Right renal cortex interstitium (tissue), 3 donors: Measurements from ENCODE around the gene GID8. TPM values are rescaled to one million over a fixed set of nuclear protein-coding genes. Genes with fewer than 3 reads are reported as not detected.
"Not testable (repeated sequence)": the region's sequence is repeated elsewhere in the genome, so short reads cannot be mapped to it uniquely, and the experiment has no call there.

Experiments used
- DNase-seq, 3 donors: peaks; one replicate each; pipeline ENCODE4 v3.0.0-alpha.2; 2013; ENCODE audit warnings: low read depth in 3 of 3, low spot score in 2 of 3
- polyA plus RNA-seq, 3 donors: library from polyadenylated mRNA; unstranded; fragments of 120-200 nt; gene quantifications; one replicate each; pipeline ENCODE4 v1.2.1, GENCODE V29; 2013; ENCODE audit not compliant: insufficient read length in 3 of 3

GID8 gene
- polyA plus RNA-seq, 3 donors: 48.9 to 54.1 (median 52.0) TPM

DNA sequence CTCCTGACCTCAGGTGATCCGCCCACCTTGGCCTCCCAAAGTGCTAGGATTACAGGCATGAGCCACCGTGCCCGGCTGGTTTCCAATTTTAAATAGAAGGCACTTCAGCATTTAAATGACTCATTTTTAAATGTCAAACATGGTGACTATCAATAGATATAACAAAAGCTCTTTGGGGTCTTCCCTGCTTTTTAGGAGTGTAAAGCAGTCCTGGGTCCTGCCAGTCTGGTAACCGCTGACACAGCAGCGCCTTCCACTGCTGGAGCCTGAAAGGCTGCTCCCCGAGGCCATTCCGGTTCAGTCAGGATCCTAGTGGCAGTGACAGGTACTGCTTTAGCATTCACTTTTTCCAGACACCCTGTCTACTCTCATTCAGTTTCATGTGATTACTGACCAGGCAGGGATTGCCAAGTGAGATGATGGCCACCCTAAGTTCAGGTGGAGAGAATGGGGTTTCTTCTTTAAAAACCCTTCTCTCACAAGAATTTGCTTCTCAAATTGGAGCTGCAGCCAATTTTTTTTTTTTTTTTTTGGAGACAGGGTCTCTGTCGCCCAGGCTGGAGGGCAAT lies 16.7 kb upstream of the GID8 start:
- no peak for DNase-seq

DNA sequence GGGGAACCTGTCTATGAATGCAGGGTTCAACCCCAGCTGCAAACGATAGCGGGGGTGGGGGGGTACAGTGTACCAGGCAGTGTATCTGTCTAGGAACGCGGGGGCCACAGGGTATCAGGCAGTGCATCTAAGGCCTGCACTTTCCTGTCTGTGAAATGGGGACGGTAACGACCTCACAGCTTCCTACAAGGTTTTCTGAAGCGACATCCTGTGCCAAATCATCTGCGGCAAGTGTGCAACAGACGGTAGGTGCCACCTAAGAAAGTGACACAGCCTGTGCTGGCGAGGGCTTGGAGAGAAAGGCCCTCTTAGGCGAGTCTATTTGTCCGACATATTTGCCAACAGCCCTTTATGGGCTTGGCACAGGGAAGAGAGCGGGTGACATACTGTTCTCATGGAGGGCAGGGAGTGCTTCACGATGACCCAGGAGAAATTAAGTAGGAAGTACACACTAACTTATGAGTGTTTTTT lies 15.5 kb upstream of the GID8 start:
- no peak for DNase-seq

DNA sequence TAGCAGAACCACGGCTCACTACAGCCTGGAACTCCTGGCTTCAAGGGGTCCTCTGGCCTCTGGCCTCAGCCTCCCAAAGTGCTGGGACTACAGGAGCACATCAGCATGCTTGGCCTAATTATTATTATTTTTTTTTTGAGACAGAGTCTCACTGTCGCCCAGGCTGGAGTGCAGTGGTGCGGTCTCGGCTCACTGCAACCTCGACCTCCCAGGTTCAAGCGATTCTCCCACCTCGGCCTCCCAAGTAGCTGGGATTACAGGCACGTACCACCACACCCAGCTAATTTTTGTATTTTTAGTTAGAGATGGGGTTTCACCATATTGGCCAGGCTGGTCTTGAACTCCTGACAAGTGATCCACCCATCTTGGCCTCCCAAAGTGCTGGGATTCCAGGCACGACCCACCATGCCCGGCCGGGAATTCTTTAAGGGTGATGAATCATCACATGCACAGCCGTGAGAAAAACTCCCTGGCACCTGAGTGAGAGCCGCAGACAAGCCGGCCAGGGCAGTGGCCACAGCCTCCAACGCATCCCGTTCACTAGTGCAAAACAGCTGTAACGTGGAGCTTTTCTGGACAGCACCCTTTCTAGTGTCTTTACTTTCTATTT lies 14.8 kb upstream of the GID8 start:
- DNase-seq: not testable (repeated sequence)

DNA sequence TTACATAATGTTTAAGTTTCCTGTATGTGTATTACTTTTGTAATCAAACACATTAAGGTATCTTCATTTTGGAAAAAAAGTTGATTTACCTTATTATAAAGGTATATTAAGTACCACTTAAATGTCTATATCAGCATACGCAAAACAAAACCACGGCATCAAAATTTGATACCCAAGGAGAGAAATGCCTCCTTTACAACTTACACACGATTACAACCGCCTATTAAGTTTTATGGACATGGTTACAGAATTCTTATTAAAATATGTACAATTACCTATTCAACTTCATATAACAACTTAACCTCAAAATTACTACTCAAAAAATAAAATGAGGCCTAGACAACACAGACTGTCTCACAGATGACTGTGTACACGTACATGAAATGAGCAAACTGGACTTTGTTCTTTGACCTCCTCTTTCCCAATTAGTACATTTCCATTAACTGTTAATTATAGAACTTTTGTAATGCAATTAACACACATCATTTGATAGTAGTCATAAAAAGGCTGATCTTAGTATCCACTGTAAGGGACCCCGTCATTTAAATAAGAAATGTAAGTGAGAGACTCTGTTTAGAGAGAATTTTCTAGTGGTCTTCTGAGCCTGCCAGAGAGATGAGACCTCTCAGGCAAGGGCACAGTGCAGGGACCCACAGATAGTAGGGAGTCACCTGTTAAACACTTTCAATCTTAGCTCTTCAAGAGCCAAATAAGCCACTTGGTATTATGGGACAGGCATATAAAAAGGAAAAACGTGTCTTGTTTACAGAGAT lies 14.1 kb upstream of the GID8 start:
- no peak for DNase-seq

DNA sequence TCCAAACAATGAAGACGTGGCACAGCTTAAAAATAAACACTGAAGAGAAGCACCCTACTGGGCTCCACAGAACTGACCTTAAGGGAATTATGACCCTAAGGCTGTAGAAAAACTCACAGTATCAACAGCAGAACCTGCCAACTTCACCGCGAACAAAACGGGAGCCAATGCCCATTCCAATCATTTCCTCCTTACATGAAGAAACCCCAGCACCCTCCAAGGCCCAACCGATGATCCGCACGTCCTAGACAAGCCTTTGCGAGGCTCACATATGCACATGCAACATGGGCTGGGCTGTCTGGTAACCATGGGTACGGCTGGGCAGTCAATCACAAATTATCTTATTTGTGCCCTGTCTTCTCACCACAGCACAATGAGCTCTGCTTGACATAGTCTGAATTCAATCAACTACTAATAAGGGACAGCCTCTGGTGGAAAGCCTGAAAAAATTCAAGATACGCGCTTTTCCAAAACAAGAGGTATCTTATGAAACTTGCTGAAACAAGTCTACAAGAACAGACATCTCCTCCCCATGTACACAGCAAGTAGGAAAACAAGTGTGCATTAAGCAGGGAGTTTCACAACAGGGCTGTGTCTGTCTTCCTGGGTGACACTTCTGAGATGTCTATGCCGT lies 13.4 kb upstream of the GID8 start:
- no peak for DNase-seq

DNA sequence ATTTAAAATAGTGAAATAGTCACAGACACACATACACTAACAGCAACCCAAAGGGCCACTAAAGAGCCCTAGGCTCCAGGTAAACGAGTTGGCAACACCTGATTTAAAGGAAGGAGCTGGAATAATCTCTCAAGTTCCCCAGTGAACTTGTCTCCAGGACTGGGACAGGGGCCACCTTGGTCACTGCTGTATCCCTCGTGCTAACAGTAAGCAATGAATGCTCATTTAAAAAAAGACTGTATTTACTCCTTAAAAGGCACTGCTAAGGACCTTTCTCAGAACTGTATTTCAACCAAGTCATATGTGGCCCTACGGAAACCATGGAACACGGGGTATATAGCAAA lies 12.9 kb upstream of the GID8 start:
- no peak for DNase-seq

DNA sequence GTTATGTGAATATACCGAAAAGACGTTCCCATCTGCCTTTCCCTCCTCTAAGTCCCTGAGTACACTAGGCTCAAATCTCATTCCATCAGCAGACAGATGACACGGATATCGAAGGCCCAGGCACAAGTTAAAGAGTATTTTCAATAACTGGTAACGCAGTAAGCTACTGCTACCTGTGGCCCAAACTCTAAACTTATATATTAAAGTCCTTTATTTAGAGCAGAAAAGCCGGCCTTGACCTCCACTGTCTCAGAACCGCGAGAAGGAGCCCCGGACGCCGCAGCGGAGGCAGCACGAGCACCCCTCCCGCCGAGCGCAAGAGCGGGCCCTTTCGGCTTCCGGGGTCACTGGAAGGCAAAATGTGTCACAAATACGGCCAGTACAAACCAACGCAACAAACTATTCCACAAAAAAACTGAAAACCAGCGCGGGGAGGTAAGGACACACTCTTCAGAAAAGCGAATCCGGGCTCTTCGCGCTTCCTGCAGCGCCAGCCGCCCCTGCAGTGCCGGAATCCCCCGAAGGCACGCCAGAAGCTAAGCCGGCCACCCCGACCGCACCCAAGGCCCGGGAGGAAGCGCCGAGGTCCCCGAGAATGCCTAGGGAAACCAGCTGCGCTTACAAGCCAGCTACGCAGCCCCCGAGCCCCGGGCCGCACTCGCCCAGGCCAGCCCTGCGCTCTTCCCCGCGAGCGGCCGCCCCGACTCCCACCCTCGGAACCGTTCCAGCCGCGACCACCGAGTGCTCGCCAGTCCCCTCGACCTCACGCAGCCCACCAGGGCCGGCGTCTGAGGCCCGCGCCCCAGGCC lies 12.3 kb upstream of the GID8 start:
- no peak for DNase-seq

DNA sequence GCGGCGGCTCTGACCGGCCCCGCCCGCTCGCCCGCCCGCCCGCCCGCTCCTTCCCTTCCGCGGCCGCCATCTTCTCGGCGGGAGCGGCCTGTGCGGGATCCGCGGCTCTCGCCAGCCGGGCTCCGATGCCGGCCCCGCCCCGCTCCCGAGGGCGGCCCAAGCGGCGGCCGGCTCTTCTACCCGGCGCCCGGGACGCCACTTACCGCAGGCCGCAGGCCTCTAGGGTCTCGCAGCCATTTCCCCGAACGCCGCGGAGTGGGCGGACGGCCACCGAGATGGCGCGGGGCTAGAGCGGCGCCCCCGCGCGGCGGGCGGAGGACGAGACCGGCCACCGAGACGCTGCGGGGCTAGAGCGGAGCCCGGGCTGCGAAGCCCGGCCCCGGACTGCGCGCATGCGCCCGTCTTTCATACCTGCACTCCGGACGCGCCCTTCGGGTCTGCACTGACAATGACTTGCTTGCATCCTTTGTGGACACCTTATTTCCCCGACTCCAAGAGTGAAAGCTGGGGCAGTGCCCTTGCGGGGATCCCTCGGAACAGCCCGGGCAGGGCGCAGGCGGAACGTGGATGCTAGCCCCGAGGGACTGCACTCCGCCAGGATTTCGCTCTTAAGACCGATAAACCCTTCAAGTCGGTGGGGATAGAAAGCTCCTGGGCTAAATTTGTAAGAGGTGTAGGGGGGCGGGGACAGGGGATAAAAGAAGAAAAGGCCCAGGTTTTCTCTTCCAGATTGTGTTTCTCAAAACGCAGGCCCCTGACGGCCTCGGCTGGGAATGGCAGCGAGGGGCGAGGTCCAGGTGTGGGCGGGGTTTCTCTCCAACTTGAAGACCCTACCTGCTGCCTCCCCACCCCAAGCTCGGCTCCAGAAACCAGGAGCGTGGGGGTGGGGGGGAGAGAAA lies 11.5 kb upstream of the GID8 start, which contains the start of gene DIDO1:
TSS of gene DIDO1 (minus strand) at position 277 of the 899 bp plus-strand sequence.
- peak in 1 of 3 donors; percentile 64 for DNase-seq

DNA sequence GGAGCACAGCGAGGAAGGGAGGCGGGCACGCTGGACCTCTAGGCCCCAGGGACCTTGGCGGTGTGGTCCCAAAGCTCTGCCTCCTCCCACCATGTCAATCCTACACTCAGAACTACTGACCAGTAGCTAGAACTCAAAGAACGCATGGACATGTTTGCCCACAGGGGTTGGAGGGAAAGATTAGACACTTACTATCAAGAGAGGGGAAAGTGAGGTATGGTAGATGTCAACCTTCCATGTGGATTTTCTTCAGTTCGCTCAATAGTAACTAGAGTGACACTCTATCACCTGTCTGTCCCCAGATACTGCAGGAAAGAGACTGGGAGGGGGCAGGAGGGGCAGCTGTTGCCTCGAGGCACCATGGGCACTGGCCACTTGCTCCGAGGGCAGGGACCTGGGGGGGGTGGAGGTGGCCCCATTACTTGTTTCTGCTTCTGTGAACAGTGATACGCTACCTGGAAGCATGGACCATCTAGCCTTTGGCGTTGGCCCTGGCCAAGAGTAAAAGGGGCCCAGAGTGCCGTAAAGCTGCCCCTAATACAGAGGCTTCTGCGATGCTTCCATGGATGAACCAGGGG lies 10.7 kb upstream of the GID8 start:
- no peak for DNase-seq

DNA sequence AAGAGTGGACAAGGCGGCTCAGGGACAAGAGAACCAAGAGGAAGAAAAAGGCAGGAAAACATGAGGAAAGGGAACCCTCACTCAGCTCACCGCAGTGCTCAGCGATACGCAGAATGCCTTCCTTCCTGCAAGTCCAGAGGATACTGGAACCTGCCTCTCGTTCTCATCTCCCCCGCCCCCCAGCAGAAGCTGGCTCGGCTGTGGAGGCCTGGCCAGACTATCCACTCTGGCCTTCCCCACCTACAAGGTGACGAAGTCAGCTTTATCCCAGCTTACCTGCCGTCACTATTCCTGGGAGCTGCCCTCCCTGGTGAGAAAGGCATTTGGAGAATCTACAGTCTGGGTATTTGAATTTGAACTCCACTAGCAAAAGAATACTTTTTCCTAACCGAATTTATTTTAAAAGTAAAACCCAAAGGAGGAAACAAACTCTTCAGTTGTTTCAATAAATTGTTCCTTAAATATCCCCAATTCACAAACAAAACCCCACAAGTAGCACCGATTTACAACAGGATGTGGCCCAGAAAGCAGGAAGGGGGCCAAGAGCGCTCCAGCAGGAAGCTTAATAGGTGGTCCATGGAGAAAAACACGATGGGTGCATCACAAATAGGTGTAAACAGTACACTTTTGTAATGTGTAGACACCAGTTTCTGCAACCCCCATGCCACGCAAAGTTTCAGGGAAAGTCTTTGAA lies 9.6 kb upstream of the GID8 start:
- no peak for DNase-seq

DNA sequence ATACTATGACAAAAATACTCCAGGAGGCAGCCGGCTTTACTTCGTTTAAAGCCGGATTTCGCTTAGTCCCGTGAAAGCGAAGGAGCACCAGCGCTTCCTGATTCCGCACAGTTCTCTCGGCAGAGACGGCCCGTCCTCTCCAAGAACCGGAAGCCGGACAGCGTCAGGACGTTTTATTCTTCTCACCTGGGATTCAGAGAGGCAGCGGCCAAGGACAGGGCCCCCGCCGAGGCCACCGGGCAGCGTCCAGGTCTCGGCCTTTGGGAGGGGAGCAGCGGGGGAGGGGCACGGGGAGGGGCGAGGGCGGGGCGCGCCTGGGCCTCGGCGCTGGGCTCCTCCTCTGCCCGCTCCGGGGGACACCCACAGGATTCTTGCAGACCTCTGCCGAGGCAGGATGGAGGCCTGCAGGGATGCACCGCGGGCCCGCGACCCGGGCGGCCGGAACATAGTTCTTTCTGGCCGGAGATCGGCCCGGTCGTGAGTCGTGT lies 8.9 kb upstream of the GID8 start:
- no peak for DNase-seq

DNA sequence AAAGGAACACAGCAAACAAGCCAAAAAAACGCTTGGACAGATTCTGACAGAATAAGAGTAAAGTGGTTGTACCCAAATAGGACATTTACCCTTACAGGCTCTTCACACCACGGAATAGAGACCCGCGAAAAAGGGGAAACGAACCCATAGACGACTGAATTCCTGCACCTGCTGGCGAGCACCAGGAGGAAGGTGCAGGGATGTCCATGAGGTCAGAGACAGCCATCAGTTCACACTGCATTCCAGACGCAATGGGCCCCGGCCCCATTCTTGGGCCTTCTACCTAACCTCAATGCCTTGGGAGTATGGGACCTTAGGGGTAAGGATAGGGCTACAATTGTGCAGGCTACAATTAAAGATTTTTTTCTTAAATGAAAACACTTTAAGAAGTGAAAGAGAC lies 6.5 kb upstream of the GID8 start:
- no peak for DNase-seq

DNA sequence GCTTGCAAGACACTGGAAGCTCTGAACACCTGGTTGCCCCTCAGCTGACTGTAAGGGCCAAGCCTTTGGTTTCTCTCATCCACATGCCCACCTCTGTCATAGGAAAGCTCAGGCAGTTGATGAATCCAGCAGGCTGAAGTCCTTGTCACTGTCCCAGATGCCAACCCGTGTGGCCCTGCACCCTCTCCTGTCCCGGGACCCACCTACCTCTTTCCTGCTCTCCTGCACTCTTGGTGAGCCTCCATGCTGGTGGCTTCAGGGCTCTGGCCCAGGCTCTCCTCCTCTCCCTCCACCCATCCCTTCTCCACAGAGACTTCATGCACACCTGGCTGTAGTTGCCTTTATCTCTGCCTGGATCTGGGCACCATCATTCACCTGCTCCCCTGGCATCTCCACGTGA lies 4.0 kb upstream of the GID8 start:
- DNase-seq: no peak

DNA sequence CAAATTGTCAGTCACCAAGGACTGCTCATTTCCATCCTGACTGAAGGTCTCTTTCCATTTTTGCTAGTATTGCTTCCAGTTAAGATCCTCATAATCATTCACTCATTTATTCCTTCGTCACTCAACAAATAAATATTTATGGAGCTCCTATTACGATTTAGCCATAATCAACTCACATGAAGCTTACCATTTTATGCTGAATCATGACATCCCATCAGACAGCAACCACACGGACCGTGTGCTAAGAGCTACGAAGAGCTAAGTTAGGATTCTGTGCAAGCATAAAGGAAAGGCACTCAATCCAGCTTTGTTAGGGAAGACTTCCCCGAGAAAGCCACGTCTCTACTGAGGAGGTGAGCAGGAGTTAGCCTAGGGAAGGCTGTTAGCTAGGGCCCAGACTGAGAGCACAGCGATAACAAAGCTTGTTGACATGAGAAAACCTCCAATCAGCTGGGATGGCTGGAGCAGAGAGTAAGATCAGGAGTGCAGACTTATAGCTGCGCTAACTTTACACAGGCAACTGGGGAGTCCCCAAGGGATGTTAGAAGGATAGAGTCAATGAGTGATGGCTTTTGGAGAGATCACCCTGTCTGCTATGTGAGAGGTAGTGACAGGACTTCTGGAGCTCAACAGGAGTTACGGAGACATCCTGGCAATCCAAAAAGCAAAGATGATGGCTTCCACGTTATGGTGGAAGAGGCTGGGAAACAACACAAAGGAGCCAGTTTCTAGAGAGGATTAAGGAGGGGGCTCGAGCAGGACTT lies 2.6 kb upstream of the GID8 start:
- DNase-seq: no peak

DNA sequence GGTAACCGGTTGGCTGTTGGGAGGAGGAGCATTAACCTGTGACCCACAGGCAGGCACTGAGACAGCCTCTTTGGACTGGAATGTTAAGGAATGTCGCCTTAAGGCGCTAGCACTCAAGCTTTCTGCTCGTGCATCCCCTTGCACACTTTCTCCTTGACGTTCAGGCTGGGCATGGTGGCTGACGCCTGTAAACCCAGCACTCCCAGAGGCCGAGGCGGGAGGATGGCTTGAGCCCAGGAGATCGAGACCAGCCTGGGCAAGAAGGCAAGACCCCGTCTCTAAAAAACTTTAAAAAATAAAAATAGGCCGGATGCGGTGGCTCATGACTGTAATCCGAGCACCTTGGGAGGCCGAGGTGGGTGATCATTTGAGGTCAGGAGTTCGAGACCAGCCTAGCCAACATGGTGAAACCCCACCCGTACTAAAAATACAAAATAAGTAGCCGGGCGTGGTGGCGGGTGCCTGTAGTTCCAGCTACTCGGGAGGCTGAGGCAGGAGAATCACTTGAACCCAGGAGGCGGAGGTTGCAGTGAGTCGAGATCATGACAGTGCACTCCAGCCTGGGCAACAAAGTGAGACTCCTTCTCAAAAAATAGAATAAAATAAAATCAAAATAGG lies 1.9 kb upstream of the GID8 start:
- no peak for DNase-seq

DNA sequence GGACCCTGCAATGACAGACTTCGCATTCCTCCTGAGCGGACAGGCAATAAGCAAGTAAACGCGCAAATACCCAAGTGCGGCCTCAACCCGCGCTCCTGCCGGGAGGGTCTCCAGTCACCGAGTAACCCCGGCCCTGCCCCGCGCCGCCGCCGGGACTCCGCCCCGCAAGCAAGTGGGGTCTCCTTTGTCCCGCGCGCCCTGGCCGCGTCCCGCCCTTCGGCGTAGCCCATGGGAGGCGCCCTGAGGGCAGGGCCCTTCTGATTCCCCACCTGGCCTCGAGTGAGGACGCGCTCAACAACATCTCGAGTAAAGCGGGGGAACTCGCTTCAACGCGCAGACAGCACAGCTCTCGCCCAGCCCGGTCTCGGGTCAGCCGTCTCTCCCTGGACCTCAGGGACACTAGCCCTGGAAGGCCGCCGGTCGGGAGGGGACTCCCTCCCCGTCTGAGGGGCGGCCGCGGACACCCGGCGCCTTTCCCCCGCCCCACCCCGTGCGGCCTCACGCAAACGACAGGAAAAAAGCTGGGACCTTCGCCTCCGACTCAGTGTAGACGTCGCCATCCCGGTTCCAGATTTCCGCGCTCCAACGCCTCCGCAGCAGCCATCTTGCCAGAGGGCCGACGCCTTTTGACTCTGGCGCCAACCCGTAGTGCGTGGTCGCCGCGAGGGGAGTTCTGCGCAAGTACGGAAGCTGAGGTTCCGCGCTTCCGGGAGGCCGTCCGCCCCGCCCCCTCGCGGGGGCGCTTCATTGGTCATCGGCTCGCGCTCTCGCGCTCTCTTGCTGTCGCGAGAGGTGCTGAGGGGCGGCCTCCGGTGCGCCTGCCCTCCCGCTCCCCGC lies 461 bp upstream of the GID8 start:
- peak; percentile 92 to 94 (median 93) for DNase-seq

DNA sequence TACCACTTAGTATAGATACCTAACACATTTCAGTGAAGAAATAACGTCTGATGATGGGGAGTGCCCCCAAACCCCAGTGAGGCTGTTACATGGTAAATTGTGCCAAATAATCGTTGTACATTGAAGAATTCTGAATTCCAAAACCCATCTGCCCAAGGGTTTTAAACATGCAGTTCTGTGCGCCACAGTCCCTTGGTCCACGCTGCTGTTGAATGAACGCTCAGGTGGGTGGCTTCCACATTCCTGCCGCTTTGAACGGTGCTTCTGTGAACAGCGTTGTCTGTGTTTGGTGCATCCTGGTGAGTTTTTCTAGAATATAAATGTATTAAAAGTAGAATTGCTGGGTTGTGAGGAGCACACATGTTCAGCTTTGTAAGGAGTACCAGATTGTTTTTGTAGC lies 2.9 kb downstream of the GID8 start:
- DNase-seq: no peak
